AG09319 (cell line): ENCODE results near the gene EHD2.
"Not testable (repeated sequence)": the region's sequence is repeated elsewhere in the genome, so short reads cannot be mapped to it uniquely, and the experiment has no call there.

Experiments
- DNase-seq: peaks from one replicate; pipeline ENCODE4 v3.0.0-alpha.2; 2010; ENCODE audit warnings: low read depth; ENCODE audit errors: extremely low read depth
- TF ChIP-seq, protein P1 (sequence below): IDR thresholded peaks from 2 replicates; pipeline ENCODE4 v1.5.1; 2011; ENCODE audit warnings: low read depth, mild to moderate bottlenecking, inconsistent platforms, low read length, moderate library complexity

The EHD2 gene

DNA sequence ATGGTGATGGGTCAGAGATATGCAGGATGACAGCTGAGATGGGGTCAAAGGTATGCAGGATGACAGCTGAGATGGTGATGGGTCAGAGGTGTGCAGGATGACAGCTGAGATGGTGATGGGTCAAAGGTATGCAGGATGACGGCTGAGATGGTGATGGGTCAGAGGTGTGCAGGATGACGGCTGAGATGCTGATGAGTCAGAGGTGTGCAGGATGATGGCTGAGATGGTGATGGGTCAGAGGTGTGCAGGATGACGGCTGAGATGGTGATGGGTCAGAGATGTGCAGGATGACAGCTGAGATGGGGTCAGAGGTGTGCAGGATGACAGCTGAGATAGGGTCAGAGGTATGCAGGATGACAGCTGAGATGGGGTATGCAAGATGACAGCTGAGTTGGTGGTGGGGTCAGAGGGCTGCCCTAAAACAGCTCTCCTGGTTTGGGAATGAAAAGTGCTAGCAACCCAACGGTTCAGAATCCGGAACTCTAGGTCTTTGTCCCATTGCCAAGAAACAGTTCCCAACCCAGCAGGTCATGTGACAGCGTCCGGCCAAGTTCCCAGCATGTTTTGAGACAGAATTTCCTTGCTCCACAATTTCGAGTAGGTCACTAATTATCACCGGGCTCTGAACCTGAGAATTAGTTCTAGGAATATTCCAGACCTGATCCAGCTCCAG lies 68.5 kb downstream of the EHD2 start:
- no peak for DNase-seq
- TF ChIP-seq, protein P1, sequence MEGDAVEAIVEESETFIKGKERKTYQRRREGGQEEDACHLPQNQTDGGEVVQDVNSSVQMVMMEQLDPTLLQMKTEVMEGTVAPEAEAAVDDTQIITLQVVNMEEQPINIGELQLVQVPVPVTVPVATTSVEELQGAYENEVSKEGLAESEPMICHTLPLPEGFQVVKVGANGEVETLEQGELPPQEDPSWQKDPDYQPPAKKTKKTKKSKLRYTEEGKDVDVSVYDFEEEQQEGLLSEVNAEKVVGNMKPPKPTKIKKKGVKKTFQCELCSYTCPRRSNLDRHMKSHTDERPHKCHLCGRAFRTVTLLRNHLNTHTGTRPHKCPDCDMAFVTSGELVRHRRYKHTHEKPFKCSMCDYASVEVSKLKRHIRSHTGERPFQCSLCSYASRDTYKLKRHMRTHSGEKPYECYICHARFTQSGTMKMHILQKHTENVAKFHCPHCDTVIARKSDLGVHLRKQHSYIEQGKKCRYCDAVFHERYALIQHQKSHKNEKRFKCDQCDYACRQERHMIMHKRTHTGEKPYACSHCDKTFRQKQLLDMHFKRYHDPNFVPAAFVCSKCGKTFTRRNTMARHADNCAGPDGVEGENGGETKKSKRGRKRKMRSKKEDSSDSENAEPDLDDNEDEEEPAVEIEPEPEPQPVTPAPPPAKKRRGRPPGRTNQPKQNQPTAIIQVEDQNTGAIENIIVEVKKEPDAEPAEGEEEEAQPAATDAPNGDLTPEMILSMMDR: no peak

DNA sequence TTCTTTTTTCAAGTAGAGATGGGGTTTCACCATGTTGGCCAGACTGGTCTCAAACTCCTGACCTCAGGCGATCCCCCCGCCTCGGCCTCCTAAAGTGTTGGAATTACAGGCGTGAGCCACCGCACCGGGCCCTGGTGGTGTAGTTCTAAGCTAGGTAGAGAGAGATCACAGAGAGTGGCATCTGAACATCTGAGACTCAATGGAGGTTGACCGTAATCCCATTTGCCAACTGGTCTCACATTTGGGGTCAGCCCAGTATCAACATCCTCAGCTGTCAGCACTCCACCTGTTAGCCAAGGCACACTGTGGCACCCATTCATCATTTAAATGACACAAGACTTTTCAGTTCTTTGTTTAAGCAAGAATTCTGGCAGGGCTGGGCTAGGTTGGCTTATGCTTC lies 73.3 kb downstream of the EHD2 start:
- DNase-seq: no peak
- TF ChIP-seq, protein P1: no peak

DNA sequence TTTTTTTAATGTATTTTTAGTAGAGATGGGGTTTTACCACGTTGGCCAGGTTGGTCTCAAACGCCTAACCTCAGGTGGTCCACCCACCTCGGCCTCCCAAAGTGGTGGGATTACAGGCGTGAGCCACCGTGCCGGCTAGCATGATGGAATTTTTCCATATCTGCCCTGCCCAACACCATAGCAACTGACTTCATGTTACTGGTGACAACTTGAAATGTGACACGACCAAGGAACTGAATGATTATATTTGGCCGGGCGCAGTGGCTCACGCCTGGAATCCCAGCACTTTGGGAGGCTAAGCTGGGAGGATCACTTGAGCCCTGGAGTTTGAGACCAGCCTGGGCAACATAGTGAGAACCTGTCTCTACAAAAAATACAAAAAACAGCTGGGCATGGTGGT lies 74.1 kb downstream of the EHD2 start:
- not testable (repeated sequence) for DNase-seq

DNA sequence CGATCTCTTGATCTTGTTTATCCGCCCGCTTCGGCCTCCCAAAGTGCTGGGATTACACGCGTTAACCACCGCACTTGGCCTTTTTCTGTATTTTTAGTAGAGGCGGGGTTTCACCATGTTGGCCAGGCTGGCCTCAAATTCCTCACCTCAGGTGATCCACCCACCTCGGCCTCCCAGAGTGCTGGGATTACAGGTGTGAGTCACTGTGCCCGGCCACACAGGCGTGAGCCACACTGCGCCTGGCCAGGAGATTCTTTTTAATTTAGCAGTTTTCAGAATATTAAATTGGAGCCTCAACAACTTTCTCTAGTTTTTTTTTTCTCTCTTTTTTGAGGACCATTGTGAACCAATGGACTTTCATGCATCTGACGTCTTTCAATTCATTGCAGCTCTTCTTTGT lies 76.6 kb downstream of the EHD2 start:
- DNase-seq: not testable (repeated sequence)

DNA sequence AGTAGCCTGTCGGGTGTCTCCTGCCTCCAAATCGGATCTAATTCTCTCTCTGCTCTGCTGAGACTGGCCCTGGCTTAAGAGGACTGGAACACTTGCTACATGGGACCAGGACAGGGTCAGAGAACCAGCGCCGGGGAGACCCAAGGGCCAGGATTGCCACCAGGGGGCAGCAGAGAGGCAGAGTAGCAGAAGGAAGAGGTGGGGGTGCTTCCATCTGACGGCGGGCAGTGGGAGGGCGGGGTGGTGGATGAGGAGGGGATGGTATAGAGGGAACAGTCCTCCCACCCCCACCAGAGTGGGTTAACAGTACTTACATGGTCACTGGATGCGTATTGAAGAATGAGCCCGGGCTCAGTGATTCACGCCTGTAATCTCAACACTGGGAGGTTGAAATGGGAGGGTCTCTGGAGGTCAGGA lies 77.2 kb downstream of the EHD2 start:
- TF ChIP-seq, protein P1: peak; percentile 91
- peak; percentile 15 for DNase-seq

DNA sequence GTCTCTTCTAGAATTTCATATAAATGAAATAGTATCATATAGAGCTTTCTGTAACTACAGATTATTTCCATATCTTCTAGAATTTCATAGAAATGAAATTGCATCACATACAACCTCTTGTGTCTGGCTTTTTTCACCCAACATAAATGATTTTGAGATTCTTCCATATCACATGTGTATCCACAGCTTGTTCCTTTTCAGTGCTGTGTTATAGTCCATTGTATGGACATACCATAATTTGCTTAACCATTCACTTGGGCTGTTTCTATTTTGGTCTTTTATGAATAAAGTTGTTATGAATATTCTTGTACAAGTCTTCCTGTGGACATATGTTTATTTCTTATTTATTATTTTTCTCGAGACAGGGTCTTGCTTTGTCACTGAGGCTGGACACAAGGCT lies 79.4 kb downstream of the EHD2 start:
- TF ChIP-seq, protein P1: no peak
- no peak for DNase-seq
